ENCODE results near the gene TPM3.
"Not testable (repeated sequence)": the region's sequence is repeated elsewhere in the genome, so short reads cannot be mapped to it uniquely, and the experiment has no call there.

TPM3 gene

DNA sequence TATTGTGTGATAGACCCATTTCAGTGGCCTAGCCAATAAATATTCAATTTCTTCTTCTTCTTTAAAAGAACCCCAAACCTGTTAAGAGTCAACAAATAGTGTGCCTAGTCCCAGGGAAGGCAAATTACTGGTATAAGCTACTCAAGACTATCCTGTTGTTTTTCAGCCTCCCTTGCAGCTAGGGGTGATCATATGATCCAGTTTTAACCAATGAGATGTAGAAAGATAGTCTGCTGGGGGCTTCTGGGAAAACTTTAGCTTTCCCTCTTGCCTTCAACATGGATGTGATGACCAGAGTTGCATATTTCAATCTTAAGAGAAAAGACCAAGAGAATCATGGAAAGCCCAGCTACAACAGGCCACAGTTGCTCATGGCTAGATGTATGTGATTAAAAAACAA lies 32.3 kb downstream of the TPM3 start:
- DNase-seq: no peak

DNA sequence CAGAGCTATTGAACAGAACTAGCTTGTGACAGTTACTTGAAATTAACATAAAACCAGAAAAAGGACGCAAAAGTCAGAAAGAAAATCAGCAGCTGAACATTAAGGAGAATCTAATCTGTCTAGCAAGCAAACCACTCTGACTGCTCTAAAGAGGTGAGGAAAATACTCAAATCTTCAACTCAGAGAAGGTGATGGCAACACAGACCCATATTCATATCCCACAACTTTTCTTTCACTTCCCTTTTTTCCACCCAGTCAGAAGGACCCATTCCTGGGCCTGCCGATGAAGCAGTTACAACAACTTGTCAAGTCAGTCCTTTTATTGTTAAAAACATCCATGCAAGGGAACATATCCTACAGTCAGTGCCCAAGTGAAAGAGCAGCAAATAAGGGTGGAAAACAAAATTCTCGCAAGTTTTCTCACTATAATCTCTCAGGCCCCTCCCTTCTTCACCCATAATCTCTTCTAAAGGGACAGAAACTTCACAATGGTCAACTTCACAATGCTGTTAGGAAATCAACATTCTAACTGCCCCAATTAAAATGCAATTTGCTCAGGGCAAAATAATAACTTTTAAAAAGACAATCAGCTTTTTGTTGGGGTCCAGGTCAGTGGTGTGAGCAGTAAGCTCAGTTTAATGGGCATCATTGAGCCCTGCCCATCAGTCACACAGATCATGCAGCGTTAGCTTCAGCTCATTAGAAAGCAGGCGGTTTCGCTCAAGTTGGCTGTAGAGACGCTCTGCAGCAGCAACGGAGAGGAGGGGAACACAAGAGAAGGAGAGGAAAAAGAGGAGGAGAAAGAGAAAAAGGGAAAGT lies 33.4 kb downstream of the TPM3 start:
- no peak for DNase-seq

- peak; percentile 80 for DNase-seq
Observed at GRCh38 chr1:154157520-154158306, 34.2 kb downstream of the TPM3 start.

GRCh38 chr1:154155251-154155650 lies 36.6 kb downstream of the TPM3 start:
- no peak for DNase-seq

GRCh38 chr1:154154534-154155191 lies 37.2 kb downstream of the TPM3 start, which contains the start of gene NUP210L:
TSS of gene NUP210L (minus strand) at chr1:154155073.
- DNase-seq: no peak

GRCh38 chr1:154154053-154154452 lies 37.8 kb downstream of the TPM3 start:
- no peak for DNase-seq

- no peak for DNase-seq
Observed at GRCh38 chr1:154151311-154151710, 40.6 kb downstream of the TPM3 start.

DNA sequence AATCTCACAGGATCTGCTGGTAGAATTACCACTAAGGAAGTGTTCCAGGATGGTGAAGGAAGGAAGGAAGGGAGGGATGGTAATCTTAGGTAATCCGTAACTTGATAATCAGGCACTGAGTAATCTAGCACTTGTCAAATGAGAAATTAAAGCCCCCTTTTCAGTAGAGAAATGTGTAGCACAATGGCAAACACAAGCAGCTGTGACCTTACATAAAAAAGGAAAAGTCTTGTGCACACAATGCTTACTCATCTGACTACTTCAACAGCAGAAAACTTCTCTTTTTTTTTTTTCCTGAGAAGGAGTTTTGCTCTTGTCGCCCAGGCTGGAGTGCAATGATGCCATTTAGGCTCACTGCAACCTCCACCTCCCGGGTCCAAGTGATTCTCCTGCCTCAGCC lies 43.1 kb downstream of the TPM3 start:
- no peak for DNase-seq

GRCh38 chr1:154147505-154147904 lies 44.4 kb downstream of the TPM3 start:
- not testable (repeated sequence) for DNase-seq

DNA sequence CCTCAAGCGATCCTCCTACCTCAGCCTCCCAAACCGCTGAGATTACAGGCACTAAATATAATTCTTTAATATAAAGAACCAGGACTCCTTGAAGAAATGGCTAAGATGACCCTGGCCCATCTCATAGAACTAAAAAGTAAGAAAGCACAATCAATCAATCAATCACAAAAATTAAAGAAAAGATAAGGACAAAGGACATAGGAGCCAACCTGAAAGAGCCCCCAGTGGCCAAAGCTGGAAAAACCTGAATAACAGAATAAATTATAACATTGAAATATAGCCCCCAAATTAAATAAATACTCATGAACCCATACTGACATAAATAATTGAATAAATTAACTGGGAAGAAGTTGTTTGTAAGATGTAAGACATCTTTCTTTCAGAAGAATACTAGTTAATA lies 45.9 kb downstream of the TPM3 start:
- DNase-seq: no peak

GRCh38 chr1:154142358-154142757 lies 49.5 kb downstream of the TPM3 start:
- DNase-seq: no peak

DNA sequence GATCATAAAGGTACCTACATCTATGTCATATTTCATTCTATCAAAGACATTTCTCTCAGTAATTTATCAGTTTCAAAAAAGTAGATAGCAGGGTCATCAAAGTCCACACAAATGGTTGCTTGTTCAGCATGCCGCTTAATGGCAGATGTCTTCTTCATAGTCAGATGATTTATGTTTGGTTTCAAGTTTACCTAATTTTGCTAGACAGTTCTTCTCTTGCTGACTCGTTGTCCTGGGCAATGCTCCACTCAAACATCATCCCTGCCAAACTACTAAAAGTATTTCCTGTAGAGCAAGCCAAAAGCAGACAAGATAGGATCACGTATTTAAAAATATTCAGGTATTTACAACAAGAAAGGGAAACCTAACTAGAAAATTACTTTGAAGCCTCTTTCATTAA lies 50.7 kb downstream of the TPM3 start:
- no peak for DNase-seq

DNA sequence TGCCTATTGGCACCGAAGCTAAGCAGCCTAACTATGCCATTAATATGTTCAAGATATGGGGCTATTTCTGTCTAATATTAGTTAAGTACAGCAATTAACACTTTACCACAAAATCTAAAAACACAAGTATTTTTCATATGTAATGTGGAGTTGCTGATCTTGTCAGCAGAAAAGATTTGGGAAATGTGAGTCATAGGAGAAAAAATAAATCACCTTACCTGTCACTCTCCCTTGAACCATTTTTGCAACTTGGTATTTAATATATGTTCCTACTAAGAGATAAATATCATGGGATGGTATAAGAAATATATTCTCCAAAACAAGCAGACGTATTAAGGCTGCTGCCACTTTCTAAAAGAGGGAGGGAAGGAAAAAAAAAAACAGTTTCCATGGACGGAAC lies 54.0 kb downstream of the TPM3 start:
- DNase-seq: no peak

DNA sequence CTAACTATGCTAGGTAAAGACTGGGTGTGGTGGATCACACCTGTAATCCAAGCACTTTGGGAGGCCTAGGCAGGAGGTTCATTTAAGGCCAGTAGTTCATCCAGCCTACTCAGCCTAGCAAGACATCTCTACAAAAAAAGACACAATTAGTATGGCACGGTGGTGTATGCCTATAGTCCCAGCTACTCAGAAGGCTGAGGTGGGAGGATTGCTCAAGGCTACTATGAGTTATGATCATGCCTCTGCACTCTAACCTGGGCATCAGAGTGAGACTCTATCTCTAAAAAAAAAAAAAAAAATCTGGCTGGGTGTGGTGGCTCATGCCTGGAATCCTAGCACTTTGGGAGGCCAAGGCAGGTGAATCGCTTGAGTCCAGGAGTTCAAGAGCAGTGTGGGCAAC lies 58.6 kb downstream of the TPM3 start:
- DNase-seq: no peak

GRCh38 chr1:154129391-154129970 lies 62.4 kb downstream of the TPM3 start:
- no peak for DNase-seq

- not testable (repeated sequence) for DNase-seq
Observed at GRCh38 chr1:154123205-154123604, 68.7 kb downstream of the TPM3 start.

GRCh38 chr1:154117642-154118041 lies 74.3 kb downstream of the TPM3 start:
- DNase-seq: no peak

DNA sequence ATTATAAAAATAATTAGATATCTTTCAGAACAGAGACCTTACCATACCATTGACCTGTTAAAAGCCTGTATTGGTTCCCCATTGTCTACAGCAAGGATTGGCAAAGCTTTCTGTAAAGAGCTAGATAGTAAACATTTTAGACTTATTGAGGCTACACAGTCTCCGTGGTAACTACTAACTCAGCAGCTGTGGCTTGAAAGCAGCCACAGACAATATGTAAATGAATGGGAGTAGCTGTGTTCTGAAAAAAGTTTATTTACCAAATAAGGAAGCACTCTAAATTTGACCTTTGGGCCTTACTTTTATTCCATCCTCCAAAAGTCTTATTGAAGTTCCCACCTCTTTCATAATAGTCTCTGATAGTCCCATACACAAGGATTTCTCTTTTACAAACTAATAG lies 76.7 kb downstream of the TPM3 start:
- DNase-seq: no peak

Measured in stimulated activated CD4-positive, alpha-beta T cell treated with anti-CD3 and anti-CD28 coated beads, Interleukin-4, amount 100 ng/mL, for 24 hours (primary cell).